IPS DF 6.9 (cell line): Measurements from ENCODE around the gene COL27A1.

ENCODE experiments used
- DNase-seq: peaks from one replicate; pipeline ENCODE4 v3.0.0-alpha.2; 2013; ENCODE audit warnings: low read depth, low spot score
- H3K27ac ChIP-seq: one replicate; pipeline ENCODE4 v1.5.1; 2013; ENCODE audit warnings: low read length, control low read depth
- H3K27me3 ChIP-seq: 2 replicates; pipeline ENCODE4 v1.6.1; 2013; ENCODE audit warnings: mild to moderate bottlenecking, low read length; ENCODE audit not compliant: control insufficient read depth, insufficient read depth
- H3K36me3 ChIP-seq: 2 replicates; pipeline ENCODE4 v1.6.1; 2013; ENCODE audit warnings: low read length; ENCODE audit not compliant: control insufficient read depth, insufficient read depth
- H3K4me1 ChIP-seq: 2 replicates; pipeline ENCODE4 v1.6.1; 2013; ENCODE audit warnings: low read length; ENCODE audit not compliant: control insufficient read depth, insufficient read depth
- H3K4me3 ChIP-seq: 2 replicates; pipeline ENCODE4 v1.5.1; 2013; ENCODE audit warnings: mild to moderate bottlenecking, low read length
- H3K9me3 ChIP-seq: 2 replicates; pipeline ENCODE4 v1.6.1; 2013; ENCODE audit warnings: low read length, inconsistent platforms; ENCODE audit not compliant: control insufficient read depth, insufficient read depth
- WGBS: extraction: QIAGEN DNeasy Blood & Tissue Kit; methylation state at CpG from one replicate; pipeline ENCODE4 v1.1.7; 2013; ENCODE audit warnings: mixed read lengths, missing lambda C conversion rate; ENCODE audit not compliant: insufficient read length, insufficient coverage; 5-methylcytosine and 5-hydroxymethylcytosine counted together

The COL27A1 gene

DNA sequence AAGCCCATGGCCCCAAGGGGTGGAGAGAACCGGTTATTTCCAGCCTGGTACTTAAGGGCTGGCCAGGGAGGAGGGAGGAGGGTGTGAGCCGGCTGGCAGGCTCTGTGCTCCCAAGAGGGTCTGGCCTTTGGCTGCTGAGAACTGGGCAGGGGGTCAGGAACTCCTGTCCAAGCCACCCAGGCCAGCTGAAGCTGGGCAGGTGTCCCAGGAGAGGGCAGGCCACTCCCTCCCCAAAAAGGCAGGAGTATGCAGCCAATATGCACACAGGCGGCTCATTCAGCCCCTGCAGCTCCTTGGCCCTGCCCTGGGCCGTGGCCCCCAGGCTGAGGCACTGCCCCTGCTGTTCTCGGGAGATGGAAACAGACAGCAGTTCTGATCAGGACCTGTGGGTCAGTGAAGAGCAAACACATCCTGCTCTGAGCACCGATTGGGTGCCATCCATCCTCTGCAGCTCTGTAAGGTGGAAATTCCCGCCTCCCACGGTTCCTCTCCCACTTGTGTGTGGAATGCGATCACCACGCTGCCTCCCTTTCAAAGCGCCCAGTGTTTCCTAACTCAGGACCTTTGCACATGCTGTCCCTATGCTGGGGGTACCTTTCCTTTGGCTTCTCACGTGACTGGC lies 39.1 kb upstream of the COL27A1 start:
- Histone ChIP-seq H3K4me1 (no peaks in the 10 kb centered on the region), H3K27ac (no peak overlapping the region), H3K27me3 (no peaks in the 10 kb centered on the region), H3K4me3 (no peak overlapping the region), H3K9me3 (no peaks in the 10 kb centered on the region), H3K36me3 (no peaks in the 10 kb centered on the region)
- DNase-seq, result no peak
- no CpG with 5 or more reads among the region's 12 CpGs for WGBS

DNA sequence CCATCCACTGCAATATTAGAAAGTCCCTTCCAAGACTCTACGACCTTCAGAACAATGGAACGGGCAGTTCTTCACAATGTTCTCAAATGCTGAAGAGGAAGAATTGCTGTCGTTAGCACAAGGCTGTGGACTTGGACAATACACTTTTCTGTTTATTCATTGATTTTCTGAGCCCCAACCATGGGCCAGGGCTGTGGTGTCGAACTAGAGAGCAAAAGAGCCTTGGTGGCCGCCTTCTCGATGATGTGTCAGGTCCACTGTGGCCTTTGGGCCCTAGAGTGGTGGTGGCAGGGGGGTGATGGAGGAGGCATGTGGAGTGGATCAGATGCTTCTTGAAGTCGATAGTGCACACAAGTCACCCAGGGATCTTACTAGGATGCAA lies 37.7 kb upstream of the COL27A1 start:
- no peaks in the 10 kb centered on the region for H3K9me3 ChIP-seq
- WGBS, result no CpG with 5 or more reads among the region's 7 CpGs
- no peaks in the 10 kb centered on the region for H3K27me3 ChIP-seq
- no peak overlapping the region for H3K4me3 ChIP-seq
- no peaks in the 10 kb centered on the region for H3K36me3 ChIP-seq
- no peak overlapping the region for H3K27ac ChIP-seq
- H3K4me1 ChIP-seq, result no peaks in the 10 kb centered on the region
- no peak for DNase-seq

DNA sequence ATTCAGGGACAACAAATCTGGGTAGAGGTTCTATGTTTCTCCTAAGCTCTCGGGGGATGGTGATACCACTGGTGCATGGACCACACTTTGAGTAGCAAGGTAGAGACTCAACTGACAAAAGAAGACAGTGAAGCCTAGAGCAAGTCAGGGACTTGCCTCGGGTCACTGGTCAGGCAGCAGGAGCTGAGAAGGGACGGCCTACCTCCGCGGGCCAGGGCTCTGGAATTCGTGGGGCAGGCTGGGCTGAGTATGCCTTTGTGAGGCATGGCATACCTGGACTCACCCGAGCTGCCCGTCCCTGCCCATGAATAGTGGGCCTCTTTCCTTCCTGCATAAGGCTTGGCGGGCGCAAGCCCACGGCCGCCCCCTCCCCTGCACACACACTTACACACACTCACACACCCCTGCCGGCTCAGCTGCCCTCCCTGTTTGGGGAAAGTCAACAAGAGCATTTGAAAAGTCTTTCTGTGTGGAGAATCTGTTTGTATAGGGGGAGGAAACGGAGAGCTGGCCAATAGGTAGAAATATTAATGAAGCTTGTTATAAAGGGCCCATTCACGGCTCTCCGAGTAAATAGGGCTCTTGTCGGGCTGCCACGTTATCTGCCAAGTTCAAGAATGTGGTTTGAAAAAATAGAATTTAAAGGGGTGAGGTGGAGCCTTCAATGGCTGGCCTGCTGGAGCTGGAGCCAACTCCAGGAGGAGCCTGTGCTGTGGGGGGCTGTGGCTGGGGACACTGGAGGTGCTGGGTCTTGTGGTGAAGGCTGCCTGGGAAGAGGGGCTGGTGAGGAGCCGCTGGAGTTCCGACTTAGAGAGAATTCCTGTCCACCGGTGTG lies 37.1 kb upstream of the COL27A1 start:
- Histone ChIP-seq H3K4me1 (no peaks in the 10 kb centered on the region), H3K4me3 (no peak overlapping the region), H3K9me3 (no peaks in the 10 kb centered on the region), H3K27me3 (no peaks in the 10 kb centered on the region), H3K27ac (no peak overlapping the region), H3K36me3 (no peaks in the 10 kb centered on the region)
- WGBS, result no CpG with 5 or more reads among the region's 21 CpGs
- no peak for DNase-seq

DNA sequence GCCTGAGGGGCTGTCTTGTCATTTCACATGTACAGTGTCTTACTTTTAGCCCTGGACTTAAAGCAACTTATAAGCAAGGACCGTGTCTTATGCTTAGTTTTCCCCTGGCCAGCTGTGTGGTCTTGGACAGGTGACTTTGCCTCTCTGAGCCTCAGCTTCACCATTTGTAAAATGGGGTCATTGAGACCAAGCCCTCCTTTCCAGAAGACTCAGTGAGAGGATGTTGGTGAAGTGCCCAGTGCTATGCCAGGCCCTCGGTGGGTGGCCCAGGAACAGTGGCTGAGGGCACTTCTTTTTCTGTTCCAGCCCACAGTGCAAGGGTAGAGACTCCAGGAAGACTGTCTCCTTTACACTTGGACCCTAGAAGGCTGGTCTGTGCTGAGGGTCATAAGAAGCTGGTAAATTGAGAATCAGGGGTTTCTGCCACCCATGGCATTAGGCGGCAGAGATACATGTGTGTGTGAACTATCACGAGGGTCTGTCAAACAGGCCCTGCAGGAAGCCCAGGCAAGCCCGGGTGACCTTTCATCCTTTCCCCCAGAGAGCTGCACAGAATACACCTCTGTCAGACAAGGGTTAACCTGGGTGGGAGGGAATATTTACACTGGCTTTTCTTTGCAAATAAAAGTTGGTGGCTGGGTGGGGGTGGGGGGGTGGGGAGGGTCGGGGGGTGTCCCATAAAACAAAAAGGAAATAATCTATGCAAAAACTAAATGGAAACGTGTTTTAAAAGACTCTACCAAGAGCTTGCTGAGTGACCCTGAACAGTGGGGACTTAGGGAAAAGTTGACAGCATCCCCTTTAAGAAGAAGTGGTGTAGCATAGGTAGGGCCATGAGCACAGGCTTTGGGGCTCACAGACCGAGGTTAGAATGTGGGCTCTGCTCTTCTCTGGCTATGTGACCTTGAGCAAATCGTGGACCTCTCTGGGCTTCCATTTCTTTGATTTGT lies 35.8 kb upstream of the COL27A1 start:
- Histone ChIP-seq H3K4me1 (no peaks in the 10 kb centered on the region), H3K27me3 (no peaks in the 10 kb centered on the region), H3K27ac (no peak overlapping the region), H3K4me3 (no peak overlapping the region), H3K36me3 (no peaks in the 10 kb centered on the region), H3K9me3 (no peaks in the 10 kb centered on the region)
- WGBS, result no CpG with 5 or more reads among the region's 9 CpGs
- DNase-seq, result no peak

DNA sequence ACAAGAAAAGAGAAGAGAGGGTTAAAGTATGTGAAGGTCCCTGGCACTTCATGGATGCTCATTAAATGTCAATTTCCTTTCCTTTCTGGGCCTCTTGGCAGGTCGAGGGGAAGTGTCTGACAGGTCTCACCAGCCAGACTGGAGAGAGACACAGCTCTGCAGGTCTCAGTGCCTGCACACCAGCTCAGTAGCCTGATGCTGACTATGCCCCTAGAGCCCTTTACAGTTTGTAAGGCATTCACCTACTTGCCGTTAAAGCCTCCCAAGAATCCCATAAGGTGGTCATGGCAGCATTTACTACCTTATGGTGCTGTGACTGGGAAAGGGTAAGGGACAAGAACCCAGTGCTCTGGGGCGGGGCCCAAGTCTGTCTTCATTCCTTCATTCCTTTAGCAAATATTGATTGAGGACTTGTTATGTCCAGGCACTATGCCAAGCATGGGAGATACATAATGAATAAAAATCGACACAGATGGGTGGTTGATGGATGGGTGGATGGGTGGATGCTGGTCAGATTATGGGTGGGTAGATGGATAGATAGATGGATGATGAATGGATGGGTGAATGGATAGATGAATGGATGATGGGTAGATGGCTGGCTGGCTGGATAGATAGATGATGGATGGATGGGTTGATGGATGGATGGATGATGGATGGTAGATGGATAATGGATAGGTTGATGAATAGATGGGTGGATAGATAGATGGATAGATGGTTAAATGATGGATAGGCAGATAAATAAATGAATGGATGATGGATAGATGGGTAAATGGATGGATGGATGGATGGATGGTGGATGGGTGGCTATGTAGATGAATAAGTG lies 34.9 kb upstream of the COL27A1 start:
- H3K27ac ChIP-seq, result no peak overlapping the region
- no peaks in the 10 kb centered on the region for H3K4me1 ChIP-seq
- no peak overlapping the region for H3K4me3 ChIP-seq
- H3K27me3 ChIP-seq, result no peaks in the 10 kb centered on the region
- no peak for DNase-seq
- no peaks in the 10 kb centered on the region for H3K36me3 ChIP-seq
- no CpG with 5 or more reads among the region's 4 CpGs for WGBS
- no peaks in the 10 kb centered on the region for H3K9me3 ChIP-seq

DNA sequence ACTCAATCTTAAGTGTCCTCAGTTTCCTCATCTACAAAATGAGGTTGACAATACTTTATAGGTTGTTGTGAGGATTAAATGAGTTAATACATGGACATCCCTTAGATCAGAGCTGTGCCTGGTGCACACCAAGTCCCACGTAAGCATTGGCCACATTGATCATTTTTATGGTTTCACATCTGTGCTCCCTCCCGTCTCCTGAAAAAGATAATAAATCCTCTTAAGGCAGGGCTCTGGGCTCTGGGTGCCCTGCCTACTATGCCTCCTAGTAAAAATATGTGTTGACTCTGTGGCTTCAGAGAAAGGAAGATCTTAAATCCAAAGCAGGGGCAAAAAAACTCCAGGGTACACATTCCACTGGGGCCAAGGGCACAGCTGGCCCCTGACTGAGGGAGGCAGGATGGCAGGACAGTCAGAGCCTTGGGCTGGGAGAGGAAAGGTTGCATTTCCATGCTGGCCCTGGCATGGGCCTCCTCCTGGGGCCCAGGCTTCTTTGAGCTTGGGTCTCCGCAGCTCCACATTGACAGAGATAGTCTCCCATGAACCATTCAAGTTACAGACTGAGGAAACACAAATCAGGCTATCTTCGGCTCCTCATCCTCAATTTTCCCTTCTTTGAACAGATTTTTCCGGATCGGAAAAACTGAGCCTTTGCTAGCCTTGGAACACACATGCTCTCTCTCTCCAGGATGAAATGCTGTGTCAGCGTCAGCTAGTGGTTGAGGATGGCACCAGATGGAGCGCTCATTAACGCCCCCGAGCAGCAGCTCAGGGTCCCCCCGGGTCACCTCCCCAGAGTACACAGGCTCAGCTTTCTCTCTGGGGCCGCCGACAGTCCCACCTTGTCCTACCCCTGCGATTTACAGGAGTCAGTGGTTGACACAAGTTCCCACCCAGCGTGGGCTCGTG lies 33.9 kb upstream of the COL27A1 start:
- whole genome bisulfite sequencing, result no CpG with 5 or more reads among the region's 16 CpGs
- Histone ChIP-seq H3K36me3 (no peaks in the 10 kb centered on the region), H3K4me3 (no peak overlapping the region), H3K27me3 (no peaks in the 10 kb centered on the region), H3K9me3 (no peaks in the 10 kb centered on the region), H3K4me1 (no peaks in the 10 kb centered on the region), H3K27ac (no peak overlapping the region)
- no peak for DNase-seq

DNA sequence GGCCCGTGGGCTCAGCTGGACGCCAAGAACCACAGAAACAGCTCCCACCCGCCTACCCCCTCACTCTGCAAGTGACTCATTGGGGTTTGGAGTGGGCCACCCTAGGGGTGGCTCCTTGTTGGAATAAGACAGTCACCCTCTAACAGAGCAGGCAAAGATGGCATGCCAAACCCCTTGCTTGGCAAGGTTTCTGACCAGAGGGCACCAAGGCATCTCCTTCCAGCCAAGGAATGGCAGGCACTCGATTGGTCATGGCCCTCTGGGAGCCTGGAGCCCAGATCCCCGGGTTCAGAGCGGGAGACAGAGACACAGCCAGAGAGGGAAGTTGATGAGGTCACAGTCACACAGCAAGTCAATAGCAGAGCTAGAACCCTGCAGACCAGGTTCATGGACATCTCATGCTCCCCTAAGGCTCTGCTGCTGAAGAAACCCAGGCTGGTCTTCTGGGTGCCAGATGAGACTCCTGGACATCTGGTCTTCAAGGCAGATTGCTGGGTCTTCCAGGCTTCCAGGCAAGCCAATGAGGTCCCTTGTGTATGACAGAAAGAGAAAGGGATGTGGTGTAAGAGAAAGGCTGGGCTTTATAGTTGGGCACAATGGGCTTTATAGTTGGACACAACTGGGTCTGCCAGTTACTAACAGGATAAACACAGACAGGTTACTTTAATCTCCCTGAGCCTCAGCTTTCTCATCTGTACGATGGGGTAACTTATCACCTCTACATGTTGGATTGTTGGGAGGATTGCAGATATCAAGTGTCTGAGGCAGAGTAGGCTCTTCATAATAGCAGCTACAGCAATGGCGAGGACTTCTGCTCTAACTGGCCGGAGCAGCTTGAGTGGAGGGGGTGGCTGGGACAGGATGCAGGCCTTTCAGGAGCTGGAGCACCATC lies 33.0 kb upstream of the COL27A1 start:
- no peak overlapping the region for H3K27ac ChIP-seq
- WGBS, result no CpG with 5 or more reads among the region's 9 CpGs
- H3K4me1 ChIP-seq, result no peaks in the 10 kb centered on the region

DNA sequence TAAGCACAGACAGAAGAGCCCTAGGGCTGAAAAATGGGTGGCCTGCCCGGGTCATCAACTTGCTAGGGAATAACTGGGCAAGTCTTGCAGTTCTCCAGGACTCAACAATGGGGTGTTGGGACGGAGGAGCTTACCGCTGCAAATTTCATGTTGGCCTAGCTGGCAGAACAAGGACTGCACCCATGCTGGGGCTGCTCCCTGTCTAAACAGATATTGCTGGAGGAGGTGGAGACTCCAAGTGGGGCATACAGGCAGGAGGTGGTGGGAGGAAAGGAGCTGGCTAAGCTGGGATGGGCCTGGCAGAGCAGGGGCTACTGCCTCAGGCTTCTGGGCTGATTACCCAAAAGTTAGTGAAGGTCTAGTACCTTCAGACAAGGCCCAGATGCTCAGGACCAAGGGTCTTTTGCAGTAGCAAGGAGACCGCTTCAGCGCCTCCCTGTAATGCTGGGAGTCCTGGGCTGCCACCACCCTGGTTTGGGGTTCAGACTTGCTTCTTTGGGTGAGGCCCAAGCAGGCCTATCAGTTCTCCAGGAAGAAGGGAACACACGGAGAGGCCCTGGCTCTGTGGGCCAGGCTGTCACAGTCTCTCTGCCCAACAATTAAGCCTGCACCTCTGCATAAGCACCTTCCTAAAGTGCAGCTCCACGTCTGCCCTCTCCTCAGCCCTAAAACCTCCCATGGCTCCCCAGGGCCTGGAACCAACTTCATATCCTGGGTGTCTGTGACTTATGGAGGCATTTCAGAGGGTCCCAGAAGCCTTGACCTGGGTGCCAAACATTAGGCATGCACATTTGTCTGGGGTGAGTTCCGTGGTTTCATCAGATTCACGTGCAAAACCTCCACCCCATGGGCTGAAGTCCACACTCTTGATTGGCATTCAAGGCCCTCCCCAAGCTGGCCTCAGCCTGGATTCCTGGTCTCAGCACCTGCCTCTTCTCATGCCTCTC lies 32.0 kb upstream of the COL27A1 start:
- WGBS, result no CpG with 5 or more reads among the region's 9 CpGs
- Histone ChIP-seq H3K9me3 (no peaks in the 10 kb centered on the region), H3K4me1 (no peaks in the 10 kb centered on the region), H3K27me3 (no peaks in the 10 kb centered on the region), H3K36me3 (no peaks in the 10 kb centered on the region), H3K4me3 (no peak overlapping the region), H3K27ac (no peak overlapping the region)
- no peak for DNase-seq

More for the DNA sequence above, 33.0 kb upstream of the COL27A1 start:
- no peaks in the 10 kb centered on the region for H3K9me3 ChIP-seq
- H3K4me3 ChIP-seq, result no peak overlapping the region
- no peaks in the 10 kb centered on the region for H3K36me3 ChIP-seq
- H3K27me3 ChIP-seq, result no peaks in the 10 kb centered on the region
- DNase-seq, result no peak
